SW480 (cell line): Measurements from ENCODE around the gene CCDC88B.

Experiments
- DNase-seq: peaks from one replicate; pipeline ENCODE4 v3.0.0-alpha.2; 2016; ENCODE audit warnings: low spot score

Gene CCDC88B

GRCh38 chr11:64362339-64362738 is 22.3 kb downstream of the CCDC88B start:
- no peak for DNase-seq

GRCh38 chr11:64364435-64364834 is 24.4 kb downstream of the CCDC88B start:
- DNase-seq = no peak

- DNase-seq = no peak
Measured at GRCh38 chr11:64364911-64365310, 24.9 kb downstream of the CCDC88B start.

- DNase-seq = no peak
Measured at GRCh38 chr11:64366751-64367150, 26.7 kb downstream of the CCDC88B start.

GRCh38 chr11:64367931-64368672 is 28.1 kb downstream of the CCDC88B start:
- no peak for DNase-seq

- no peak for DNase-seq
Measured at GRCh38 chr11:64368673-64369074, 28.7 kb downstream of the CCDC88B start.

GRCh38 chr11:64369440-64370421 is 29.7 kb downstream of the CCDC88B start:
- DNase-seq = no peak

- no peak for DNase-seq
Measured at GRCh38 chr11:64371201-64371600, 31.2 kb downstream of the CCDC88B start.

GRCh38 chr11:64372021-64372420 is 32.0 kb downstream of the CCDC88B start:
- DNase-seq = peak; percentile 14

GRCh38 chr11:64372802-64373597 is 33.0 kb downstream of the CCDC88B start:
- peak; percentile 94 for DNase-seq

GRCh38 chr11:64373598-64373974 is 33.6 kb downstream of the CCDC88B start:
- DNase-seq = no peak

- no peak for DNase-seq
Measured at GRCh38 chr11:64376071-64376470, 36.1 kb downstream of the CCDC88B start.

GRCh38 chr11:64378335-64378880 is 38.4 kb downstream of the CCDC88B start:
- no peak for DNase-seq

- no peak for DNase-seq
Measured at GRCh38 chr11:64379160-64379559, 39.2 kb downstream of the CCDC88B start.

- DNase-seq = no peak
Measured at GRCh38 chr11:64379817-64380709, 40.1 kb downstream of the CCDC88B start.

- no peak for DNase-seq
Measured at GRCh38 chr11:64381350-64381749, 41.3 kb downstream of the CCDC88B start.

GRCh38 chr11:64382047-64382446 is 42.0 kb downstream of the CCDC88B start:
- DNase-seq = no peak

- DNase-seq = peak; percentile 39
Measured at GRCh38 chr11:64382586-64382985, 42.6 kb downstream of the CCDC88B start.

GRCh38 chr11:64383580-64383979 is 43.6 kb downstream of the CCDC88B start:
- DNase-seq = no peak

- no peak for DNase-seq
Measured at GRCh38 chr11:64384028-64384737, 44.2 kb downstream of the CCDC88B start.
